ENCODE measurements around the gene KRT1.

KRT1 gene

DNA sequence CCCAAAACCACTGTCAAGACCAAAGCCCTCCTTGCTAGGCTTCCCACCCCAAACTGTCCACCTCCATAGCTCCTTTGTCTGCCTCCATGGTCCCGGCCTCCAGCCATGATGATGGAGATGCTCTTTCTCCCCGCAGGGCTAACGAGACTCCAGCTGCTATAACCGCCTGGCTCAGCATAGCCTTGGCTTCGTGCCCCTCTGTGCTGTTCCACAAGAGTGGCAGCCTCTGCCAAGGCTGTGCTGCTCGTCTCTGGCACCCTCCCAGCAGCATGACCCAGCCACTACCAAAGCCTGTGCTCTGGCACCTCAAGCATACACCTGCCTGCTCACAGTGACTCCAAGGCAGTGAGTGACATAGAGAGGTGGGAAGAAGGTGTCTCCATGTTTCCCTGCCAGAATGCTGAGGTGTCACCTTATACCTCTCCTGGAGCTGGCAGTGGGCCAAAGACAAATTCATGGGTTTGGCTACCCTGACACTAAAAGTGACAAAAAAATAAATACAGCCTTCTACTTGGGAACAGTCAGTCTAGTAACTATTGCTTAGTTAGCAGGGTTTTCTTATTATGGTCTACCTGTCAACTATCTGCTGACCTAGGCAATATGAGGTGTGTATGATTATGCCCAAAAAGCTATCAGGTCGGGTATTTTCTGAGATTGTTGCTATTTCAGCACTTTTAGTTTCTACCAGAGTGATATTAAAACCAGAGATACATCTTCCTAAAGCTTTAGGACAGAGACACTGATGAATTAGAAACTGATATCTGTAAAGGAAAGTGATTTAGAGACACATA lies 45.7 kb downstream of the KRT1 start:
- DNase-seq (ENCODE audit: low read depth), result no peak

DNA sequence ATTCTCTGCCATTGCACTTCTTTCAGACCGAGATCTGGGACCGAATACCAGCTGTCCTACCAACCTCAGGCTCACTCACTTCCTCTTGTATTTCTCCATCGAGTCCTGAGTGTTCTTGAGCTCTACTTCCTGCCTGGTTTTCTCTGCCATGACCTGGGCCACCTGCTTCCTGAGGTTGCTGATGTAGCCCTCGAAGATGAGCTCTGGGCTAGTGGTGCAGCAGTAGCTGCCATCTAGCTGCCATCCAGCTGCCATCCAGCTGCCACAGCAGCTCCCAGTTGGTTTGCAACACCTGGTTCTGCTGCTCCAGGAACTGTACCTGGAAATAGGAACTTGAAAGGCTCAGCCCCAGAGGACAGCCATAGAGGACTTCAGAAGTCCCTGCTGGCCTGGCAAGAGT lies 46.8 kb downstream of the KRT1 start:
- no peak for DNase-seq (ENCODE audit: low read depth)

DNA sequence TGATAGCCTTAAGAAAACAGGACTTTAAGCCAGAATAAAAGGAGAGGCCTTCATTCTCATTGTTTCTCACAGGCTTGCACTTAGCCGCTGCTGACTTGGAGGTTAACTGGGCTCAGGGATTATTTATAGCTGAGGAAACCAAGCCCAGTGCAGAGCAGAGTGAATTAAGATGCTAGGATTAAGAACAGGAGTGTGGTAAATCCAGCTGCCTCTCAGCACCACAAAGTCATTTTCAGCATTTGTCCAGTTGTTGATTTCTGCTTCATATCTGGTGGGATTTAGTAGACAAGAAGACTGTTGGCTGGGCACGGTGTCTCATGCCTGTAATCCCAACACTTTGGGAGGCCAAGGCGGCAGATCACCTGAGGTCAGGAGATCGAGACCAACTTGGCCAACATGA lies 47.6 kb downstream of the KRT1 start:
- no peak for DNase-seq (ENCODE audit: low read depth)

DNA sequence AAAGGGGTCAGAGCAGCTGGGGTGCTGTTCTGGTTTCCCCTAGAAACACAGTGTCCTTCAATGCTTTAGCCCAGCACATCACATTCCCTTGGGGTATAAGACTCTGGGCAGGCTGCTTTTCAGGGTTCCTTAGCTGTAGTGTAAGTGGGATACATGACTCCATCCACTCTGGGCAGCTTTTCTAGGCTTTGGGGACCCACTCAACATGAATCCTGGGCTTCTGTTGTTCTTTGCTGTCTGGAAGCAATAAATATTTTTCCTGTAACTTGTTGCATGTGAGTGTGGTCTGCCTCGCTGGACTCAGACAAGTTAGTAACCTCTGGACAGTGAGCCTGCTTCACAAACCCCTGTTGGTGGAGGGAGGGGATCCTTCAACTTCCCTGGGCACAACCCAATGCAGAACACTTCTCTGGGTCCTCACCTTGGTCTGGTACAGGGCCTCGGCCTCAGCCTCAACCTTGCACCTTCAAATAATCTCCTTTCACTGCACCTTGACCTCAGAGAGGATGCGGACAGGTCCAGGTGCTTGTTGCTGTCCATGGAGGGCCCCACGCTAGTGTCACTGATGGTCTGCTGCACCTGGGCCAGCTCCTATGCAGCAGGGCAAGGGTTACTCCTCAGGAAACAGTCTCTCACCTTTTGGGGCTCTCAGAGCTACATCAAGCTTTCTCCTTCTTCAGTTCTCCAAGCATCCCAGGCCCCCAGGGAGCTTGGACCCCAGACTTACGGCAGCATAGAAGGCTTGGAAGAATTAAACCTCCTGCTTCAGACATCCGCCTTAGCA lies 48.3 kb downstream of the KRT1 start:
- DNase-seq (ENCODE audit: low read depth), result no peak

DNA sequence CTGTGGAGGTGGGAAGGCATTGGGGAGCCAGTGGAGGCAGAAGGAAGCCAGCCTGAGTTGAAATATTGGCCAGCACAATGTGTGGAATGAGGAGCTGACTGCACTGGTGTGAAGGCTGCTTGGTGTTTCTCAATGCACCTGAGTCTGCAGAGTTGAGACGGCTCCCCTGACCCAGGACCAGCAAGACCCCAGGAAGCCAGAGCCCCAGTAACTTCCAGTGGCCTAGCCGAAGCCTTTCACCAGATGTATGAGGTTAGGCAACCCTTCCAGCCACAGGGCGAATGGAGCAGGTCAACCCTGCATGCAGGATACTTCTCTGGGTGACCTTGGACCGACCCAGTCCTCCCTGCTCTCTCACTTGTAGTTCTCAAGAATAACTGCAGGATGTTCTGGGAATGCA lies 48.9 kb downstream of the KRT1 start:
- no peak for DNase-seq (ENCODE audit: low read depth)

DNA sequence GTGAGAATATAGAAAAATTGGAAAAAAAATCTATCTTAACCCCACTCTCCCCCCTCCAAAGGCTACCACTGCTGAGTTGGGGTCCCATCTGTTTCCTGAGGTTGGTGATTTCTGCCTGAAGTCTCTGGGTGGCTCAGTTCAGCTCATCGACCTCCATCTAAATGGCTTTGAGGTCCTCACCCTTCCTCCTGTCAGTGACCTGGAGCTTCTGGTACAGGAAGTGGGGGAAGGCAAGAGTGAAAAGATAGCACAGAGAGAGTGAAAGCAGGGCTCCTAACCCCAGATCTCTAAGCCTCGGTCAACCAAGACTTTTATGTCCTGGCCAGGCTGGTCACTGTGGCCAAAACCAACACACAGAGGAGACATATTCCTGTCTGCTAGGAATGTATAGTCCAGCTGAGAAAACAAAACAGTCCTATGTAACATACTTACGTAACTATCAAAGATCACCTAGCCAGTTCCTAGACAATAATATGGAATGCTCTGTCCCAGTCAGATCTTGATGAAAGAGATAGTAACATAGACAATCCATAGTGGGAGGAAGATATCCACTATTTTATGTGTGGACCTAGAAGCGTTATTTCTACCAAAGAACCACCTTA lies 49.5 kb downstream of the KRT1 start:
- no peak for DNase-seq (ENCODE audit: low read depth)

DNA sequence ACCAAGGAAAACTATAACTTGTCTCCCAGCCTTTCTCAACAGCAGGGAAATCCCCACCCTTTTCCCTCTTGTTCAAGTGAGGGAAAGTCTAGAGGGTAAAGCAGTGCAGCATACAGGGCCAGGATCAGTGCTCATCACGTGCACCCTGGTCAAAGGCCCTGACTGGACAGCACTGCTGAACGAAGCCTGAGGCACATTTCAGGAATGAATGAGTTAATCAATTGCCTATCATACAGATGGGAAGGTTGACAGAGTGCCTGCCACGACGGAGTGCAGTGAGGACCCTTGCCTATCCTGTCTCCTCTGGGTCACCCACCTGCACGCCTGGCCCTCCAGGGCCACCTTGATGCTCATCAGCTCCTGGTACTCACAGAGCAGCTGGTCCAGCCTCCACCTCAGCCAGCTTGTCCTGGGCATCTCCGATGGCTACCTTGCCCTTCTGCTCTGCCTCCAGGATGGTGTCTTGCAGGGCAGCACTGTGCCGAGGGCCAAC lies 50.2 kb downstream of the KRT1 start:
- no peak for DNase-seq (ENCODE audit: low read depth)

DNA sequence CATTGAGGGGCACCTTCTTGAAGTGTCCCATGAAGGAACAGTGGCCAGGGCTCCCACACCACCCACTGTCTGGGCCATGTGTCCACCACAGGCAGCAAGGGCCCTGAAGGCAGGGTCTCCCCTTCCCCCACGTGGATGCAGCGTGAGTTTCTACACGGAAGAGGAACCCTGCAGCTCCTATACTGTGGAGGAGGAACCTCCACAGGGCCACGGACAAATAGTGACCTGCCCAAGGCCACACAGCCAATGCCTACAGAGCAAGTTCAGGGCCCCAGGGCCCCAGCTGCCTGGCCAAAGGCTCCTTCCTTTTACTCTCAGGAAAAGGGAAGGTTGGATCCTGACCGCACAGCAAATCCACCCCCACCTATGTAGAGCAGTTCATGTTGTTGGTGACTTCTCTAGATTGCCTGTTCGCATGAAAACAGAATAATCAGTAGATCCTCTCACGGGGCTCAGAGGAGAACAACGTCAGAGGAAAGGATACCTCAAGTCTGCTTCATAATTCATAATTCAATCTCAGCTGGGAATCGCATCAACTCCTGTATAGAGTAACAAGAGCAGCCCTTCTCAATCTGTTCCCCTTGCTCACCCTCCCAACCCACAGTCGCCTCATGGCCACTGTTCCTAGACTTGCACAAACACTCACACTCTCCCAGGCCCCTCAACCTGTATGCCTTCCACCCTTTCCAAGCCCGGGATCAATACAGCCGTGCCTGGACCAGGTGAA lies 50.8 kb downstream of the KRT1 start:
- DNase-seq (ENCODE audit: low read depth), result no peak

DNA sequence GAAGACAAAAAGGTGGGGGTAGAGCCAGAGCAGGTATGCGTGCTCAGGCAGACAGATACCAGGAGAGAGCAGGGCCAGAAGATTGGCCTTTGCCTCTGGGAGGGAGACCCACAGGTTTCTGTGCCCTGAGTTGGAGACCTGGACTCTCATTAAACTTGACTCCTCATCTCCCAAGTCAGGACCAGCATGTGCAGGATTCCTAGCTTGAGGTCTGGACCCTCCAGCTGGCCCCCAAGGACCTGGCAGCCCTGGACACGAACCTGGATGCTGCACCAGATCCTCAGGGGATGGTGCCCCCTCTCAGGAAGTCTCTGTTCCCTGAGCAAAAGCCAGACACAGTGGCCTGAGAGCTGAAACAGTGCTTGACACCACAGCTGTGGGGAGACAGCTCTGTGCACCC lies 51.4 kb downstream of the KRT1 start:
- no peak for DNase-seq (ENCODE audit: low read depth)

DNA sequence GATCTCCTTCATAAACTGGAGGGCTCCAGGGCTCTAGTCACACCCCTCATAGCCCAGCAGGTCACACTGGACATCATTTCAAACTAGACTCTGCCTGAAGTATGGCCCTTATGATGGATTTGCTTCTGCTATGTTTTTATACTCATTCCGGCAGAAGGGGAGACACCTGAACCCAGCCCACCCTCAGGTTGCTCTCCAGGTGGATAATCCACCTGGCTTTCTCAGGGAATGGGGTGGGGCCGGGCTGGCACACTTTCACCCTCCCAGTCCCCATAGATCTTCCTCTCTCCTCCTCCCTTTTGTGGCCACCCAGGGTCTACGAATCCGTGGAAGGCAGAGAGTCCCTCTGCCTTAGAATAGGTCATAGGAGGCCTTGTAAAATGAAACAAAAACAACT lies 52.1 kb downstream of the KRT1 start:
- DNase-seq (ENCODE audit: low read depth), result no peak

DNA sequence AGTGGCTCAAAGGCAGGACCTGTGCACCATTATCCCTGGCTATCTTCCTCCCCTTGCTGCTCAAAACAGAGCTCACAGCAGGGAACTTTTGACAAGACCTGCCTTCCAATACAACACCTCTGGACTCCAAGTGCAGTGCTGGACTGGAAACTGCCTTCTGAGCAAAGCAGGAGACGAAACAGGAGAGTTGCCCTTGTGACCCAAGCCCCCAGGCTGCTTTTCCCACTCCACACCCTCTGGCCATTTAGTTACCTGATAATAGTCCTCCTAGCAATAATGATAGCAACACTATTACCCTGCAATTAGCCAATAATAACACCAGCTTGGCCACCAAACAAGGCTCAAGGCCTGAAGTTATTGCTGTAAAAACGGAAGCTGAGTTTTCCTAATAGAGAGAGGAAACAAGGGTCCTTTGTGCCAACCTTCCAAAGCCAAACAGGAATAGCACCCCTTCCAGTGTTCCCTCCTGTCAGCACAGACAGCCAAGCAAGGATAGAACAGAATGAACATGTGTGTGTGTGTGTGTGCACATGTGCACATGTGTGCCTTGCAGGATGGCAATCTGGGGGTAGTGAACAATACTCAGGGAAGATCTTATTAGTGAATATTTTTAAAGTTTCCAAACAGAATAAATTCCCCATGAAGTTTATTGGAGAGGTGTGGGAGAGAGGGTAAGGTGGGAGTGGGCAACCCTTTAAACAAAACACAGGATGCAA lies 52.7 kb downstream of the KRT1 start:
- no peak for DNase-seq (ENCODE audit: low read depth)
